Activated T-cell treated with anti-CD3 and anti-CD28 coated beads, Interleukin-2, amount 50 U/mL, for 1 hour (primary cell): ENCODE results near the gene TMX2.
A peak's percentile ranks its signal among the peaks of the same experiment; 100 is the strongest.
"Not testable (repeated sequence)": the region's sequence is repeated elsewhere in the genome, so short reads cannot be mapped to it uniquely, and the experiment has no call there.

Experiments
- DNase-seq: peaks from one replicate; pipeline ENCODE4 v3.0.0-alpha.2; 2020

Gene TMX2, protein sequence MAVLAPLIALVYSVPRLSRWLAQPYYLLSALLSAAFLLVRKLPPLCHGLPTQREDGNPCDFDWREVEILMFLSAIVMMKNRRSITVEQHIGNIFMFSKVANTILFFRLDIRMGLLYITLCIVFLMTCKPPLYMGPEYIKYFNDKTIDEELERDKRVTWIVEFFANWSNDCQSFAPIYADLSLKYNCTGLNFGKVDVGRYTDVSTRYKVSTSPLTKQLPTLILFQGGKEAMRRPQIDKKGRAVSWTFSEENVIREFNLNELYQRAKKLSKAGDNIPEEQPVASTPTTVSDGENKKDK

DNA sequence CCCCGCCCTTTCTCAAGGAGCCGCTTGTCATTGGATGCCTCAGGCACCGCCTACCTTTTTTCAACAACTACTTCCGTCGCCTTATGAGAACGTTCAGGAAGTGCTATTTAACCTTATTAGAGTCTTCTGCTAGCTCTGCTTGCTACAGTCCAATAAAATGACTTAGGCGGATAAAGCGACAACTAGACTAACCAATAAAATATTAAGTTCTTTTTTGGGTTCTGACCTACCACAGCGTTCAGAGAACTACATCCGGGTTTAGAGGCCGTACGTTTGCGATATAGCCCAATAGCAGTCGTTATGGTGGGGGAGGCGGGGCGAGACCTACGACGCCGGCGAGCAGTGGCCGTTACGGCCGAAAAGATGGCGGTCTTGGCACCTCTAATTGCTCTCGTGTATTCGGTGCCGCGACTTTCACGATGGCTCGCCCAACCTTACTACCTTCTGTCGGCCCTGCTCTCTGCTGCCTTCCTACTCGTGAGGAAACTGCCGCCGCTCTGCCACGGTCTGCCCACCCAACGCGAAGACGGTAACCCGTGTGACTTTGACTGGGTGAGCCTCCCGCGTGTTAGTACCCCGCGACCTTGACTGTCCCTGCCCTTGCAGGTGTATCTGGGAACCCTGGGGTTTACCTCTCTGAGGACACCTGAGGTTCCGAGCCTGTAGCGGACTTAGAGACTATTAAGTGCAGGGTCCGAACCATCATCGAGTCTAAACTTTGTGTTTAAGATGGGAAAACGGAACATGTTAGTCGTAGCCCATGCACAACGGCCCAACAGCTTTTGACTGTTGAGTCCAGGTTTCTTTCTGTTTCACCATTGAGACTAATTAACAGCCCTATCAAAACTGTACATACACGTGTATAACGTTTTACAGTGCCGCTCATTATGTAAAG lies at the start of gene TMX2:
TMX2 (plus strand) TSS at position 338 of the 895 bp plus-strand sequence; CDS start at position 364, 26 bp downstream.
- peak; percentile 83 for DNase-seq

DNA sequence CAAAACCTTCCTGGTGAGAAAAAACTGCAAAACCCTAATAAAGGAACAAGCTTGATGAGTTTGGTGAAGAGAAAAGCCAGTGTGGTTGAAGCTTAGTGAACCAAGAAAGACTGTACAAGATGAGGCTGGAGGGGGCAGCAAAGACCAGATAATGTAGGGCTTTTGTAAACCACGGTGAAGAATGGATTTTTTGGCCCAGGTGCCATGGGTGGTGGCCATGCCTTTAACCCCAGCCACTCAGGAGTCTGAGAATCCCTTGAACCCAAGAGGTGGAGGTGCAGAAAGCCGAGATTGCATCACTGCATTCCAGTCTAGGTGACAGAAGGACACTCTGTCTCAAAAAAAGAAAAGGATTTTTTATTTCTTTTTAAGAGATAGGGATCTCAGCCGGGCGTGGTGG lies 49.5 kb upstream of the TMX2 start:
- no peak for DNase-seq

DNA sequence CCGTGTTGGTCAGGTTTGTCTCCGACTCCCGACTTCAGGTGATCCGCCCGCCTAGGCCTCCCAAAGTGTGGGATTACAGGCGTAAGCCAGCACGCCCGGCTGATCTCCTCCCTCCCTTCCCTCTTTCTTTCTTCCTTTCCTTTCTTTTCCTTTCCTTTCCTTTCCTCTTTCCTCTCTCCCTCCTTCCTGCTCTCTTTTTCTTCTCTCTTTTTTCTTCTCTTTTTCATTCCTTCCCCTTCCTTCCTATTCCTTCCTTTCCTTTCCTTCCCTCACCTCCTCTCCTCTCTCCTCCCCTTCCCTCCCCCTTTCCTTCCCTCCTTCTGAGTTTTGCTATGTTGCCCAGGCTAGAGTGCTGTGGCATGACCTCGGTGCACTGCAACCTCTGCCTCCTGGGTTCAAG lies 48.4 kb upstream of the TMX2 start:
- DNase-seq = no peak

DNA sequence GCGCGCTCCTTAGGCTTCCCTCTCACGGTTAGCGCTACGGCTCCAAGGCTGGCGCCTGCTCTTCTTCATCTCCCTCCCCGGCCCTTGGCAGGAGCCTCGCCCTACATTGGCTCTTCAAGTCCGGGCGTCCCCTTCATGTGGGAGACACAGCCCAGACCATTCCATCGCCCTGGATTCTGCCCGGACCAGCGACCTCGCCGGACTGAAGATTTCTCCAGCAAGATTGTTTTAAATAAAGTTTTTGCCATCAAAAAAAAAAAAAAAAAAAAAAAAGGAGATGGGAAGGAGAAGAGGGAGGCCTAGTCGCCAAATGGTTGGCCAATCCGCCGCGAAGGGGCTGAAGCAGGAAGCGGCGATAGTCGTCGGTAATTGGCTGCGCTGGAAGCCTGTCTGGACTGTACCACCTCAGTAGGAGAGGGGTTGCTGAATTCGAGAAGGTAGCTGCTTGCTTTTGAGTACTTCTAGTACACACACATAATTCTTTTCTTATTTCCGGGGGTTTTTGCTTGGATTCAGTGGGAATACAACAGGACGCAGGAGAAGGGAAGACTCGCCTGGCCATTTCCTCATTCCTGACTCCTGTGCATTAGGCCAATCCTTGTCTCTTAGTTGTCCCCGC lies 45.2 kb upstream of the TMX2 start:
- DNase-seq = peak; percentile 83

DNA sequence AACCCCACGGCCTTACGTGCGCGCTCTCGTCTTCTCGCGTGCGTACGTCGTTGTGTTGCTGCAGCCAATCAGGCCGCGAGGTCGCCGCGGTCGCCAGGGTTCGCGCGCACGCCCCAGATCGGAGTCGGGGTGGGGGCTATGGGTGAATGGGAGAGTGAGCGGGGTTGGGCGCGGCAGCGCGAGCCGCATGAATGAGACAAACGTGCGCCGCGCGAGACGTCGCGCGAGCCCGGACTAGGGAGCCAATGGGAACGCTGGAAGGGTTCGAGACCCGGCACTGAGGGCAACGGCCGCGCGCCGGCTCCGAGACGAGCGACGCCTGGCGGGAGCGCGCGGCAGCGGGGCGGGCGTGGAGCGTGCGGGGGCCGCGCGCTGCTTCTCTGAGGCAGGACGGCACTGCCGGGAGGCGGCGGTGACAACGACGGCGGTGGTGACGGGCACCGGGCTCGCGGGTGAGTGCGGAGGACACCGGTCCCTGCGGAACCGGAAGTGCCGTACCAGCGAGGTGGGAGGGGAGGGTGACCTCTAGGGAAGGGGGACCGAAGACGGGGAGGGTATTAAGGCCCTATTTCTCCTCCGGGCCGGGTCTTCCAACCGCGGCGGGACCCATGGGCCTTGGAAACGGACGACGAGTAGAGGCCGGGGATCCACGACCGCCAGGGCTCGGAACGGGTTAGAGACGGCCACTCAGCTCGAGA lies 44.5 kb upstream of the TMX2 start, which contains the start of gene ZDHHC5:
ZDHHC5 (plus strand) TSS at position 379 of the 698 bp plus-strand sequence. CDS start 4,977 bp downstream, outside the sequence.
- DNase-seq = peak; percentile 99

DNA sequence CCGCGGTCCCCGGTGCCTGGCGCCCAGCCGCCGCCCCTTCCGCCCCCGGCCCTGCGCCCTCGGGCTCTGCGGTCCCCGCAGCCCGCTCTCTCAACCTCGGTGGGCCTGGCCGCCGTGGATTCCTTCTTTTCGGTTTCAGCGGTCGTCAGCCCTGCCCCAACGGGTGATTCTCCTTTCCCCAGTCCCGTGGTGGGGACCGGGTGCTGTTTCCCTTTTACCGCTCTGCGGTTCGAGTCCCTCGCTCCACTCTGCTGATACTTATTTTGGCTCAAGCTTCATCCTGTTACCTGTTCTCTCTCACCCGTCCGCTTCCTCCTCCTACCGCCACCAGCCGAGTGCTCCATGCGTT lies 44.0 kb upstream of the TMX2 start:
- DNase-seq = no peak

DNA sequence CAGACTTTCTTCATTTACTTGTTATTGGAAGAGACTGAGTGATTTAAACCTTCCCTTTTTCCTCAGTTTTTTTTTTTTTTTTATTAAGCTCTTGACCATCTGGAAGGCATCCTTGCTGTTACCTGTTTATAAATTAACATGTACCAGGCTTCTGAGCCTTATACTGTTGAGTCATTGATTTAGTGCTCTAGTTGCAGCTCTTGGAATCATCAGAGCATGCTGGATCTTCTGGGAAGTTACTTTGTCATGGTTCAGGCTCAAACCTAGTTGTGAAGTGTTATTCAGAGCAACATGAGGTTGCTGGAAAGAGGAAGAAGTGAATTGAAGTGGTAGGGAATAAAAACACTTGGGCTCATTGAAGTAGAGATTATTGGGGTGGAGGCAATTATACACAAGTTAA lies 38.1 kb upstream of the TMX2 start:
- no peak for DNase-seq

DNA sequence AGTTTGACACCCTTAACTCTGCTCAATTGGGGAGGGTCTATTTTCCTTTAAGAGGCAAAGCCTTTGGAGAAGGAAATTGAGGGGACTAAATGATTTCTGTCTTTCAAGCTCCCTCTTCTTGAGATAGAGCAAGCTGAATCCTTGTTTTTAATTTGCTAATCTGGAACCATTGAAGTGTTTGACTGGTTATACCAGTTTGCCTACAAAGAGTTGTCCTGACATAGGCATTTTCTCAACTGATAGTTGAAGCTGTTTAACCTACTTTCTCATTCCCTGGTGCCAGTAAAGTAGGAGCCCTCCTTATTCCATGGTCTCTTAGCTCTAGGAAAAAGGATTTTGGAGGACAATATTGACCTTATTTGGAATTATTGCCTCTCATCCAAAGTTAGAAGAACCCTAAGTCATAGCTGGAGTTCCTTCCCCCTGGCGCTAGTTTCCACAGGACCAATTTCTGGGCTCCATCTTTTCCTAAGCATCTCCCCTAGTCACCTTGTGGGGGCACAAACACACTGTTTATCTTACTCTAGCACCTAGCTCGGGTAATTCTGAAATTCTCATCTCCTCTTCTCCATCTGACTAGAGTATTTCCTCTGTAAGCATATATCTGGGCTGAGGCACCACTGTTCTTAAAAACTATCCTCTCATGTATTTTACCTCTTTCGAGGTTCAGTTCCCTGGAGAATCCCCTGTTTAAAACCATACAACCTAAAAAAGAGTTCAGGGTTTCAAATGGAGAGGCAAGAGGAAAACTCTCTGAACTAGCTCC lies 37.0 kb upstream of the TMX2 start:
- no peak for DNase-seq

DNA sequence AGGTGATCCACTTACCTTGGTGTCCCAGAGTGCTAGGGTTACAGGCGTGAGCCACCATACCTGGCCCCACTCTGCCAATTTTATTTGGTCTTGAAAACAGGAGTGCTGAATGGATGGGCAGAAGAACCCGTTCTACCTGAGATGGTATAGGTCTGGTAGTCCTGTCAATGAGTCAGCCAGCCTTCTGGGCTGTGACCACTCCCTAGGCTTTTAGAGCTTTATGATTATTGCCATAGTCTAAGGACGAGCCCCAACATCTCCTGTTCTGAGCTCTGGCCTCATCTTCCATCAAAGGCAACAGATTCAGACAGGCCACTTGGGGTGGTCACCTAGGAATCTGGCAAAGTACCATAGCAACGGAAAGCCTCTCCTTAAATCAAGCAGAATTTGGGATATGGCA lies 33.0 kb upstream of the TMX2 start:
- DNase-seq = no peak

DNA sequence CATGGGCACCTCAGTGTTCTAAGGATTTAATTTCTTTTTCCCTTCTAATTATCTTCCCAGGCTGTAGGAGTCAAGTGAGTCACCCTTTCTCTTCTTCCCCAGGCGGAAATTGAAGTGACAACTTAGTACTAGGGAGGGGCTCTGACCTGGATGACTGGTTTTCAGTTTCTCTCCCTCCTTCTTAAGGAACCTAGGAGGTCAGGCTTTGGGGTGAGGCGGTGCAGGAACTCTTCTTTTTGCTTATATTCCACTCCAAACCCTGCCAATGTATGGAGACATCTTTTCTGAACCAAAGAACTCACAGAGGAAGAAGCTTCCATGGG lies 31.9 kb upstream of the TMX2 start:
- DNase-seq = no peak

DNA sequence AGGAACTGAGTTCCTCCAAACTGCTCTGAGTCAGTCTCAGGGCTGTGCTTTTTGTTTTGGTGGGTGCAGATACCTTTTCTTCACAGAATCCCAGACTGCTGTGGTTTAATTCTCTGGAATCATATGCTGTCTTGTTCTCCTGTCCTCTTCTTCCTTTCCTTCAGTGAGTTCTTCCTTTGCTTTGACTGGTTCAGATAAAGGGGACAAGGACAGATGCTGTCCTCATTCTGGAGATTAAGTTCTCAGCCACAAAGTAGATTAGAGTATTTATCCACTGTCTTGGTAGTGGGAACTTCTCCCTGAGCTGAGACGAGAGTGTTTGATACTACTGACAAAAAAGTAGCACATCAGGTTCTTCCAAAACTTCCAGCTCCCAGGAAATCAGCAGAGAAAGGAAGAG lies 31.2 kb upstream of the TMX2 start:
- DNase-seq = no peak

DNA sequence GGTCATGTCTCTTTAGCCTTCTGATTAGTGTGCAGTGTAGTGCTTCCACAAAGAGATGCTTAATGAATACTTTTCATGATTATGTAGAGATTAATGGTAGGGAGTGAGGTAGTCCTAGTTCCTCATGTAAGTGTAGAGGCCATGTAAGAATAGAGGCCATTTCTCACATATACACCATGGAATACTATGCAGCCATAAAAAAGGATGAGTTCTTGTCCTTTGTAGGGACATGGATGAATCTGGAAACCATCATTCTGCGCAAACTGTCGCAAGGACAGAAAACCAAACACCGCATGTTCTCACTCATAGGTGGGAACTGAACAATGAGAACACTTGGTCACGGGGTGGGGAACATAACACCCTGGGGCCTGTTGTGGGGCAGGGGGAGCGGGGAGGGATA lies 21.9 kb upstream of the TMX2 start:
- not testable (repeated sequence) for DNase-seq

DNA sequence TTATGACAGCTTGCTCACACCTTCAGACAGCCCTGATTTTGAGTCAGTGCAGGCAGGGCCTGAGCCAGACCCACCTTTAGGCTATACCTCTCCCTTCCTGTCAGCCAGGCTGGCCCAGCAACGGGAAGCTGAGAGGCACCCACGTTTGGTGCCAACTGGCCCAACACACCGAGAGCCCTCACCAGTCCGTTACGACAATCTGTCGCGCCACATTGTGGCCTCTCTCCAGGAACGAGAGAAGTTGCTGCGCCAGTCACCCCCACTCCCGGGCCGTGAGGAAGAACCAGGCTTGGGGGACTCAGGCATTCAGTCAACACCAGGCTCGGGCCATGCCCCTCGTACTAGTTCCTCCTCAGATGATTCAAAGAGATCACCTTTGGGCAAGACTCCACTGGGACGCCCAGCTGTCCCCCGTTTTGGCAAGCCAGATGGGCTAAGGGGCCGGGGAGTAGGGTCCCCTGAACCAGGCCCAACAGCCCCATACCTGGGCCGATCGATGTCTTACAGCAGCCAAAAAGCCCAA lies 13.5 kb upstream of the TMX2 start:
- DNase-seq = no peak

DNA sequence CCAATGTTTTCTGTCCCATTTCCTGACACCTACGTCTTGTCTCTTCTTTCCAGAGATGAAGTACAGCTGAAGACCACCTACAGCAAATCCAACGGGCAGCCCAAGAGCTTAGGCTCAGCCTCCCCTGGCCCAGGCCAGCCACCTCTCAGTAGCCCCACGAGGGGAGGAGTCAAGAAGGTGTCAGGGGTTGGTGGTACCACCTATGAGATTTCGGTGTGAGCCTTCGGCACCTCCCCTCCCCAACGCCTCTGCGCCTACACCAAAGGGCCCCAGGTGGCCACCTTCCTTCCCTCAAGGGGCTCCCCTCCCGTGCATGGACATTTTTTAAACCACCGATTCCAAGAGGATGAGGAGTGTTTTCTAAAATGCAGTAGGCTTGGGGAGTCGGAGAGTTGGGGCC lies 12.6 kb upstream of the TMX2 start:
- no peak for DNase-seq

DNA sequence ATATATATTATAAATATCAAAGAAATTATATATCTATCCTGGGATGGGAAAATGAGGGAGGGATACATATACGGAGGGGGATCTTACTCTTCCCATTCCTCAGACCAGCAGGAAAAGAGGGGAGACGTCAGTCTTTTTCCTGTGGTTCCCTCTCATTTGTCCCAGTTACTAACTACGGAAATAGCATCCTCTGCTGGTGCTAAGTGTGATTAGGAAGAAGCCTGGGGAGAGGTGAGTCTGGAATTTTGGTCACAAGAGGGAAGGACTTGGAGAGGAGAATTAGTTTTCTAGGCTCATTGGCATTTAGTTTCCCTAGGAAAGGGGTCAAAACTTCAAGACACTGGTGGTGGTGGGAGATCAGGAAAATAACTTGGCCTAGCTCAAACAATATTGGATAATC lies 12.0 kb upstream of the TMX2 start:
- DNase-seq = no peak

DNA sequence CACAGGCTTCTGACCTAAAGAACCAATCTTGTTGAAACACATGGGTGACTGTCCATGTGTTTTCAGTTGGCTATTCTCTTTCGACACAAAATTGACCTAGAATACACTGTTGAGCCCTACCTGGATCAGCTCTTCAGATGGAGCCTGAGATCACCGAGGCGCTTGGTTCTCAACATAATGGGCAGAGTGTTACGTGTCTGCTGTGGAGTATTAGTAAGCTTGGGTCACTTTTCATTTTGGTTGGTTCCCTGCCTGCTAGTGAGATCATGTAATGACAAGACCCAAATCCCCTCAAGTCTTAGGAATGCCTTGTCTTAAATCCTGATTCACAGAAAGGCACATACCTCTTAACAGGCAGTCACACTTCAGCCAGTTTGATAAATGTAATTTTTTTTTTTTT lies 9.1 kb upstream of the TMX2 start:
- no peak for DNase-seq

DNA sequence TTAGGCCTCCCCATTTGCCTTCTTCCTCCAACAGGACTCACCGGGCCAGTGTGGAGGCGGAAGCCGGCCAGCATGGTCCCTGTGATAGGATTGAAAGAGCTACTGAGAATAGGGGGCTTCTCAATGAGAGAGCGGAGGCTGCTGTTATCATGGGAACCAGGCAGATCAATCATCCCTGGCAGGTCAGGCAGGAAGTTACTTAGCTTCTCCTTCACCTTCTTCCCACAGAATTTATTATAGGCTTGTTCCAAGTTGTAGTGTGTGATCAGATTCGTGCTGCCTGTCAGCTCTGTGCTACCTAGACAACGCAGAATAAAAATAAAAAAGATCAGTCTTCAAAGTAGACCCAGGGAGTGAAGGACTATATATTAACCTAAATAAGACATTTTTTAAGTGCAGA lies 7.5 kb upstream of the TMX2 start:
- no peak for DNase-seq

DNA sequence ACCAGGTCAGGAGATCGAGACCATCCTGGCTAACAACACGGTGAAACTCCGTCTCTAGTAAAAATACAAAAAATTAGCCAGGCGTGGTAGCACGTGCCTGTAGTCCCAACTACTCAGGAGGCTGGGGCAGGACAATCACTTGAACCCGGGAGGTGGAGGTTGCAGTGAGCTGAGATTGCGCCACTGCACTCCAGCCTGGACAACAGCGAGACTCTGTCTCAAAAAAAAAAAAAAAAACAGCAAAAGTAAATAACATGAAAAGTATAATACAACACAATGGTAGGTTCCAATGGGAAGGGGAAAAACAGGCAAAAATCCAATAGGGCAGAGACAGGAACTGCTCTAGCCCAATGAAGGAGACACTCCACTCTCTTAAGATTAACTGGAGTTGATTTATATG lies 7.0 kb upstream of the TMX2 start:
- DNase-seq = not testable (repeated sequence)

DNA sequence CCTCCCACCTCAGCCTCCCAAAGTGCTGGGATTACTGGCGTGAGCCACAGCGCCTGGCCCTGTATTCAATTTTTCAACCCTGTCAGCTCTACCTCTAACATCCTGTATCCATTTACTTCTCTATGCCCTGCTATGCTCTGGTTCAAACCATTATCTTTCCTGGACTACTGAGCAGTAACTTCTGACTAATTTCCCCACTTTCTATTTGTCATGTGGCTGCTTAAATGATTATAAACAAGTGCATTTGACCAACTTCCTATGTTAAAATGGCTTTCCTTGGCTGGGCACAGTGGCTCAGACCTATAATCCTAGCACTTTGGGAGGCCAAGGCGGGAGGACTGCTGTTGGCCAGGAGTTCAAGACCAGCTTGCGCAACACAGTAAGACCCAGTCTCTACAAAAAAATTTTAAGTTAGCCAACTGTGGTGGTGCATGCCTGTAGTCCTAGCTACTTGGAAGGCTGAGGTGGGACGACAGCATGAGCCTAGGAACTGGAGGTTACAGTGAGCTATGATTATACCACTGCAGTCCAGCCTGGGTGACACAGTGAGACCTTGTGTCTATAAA lies 2.5 kb upstream of the TMX2 start:
- no peak for DNase-seq

DNA sequence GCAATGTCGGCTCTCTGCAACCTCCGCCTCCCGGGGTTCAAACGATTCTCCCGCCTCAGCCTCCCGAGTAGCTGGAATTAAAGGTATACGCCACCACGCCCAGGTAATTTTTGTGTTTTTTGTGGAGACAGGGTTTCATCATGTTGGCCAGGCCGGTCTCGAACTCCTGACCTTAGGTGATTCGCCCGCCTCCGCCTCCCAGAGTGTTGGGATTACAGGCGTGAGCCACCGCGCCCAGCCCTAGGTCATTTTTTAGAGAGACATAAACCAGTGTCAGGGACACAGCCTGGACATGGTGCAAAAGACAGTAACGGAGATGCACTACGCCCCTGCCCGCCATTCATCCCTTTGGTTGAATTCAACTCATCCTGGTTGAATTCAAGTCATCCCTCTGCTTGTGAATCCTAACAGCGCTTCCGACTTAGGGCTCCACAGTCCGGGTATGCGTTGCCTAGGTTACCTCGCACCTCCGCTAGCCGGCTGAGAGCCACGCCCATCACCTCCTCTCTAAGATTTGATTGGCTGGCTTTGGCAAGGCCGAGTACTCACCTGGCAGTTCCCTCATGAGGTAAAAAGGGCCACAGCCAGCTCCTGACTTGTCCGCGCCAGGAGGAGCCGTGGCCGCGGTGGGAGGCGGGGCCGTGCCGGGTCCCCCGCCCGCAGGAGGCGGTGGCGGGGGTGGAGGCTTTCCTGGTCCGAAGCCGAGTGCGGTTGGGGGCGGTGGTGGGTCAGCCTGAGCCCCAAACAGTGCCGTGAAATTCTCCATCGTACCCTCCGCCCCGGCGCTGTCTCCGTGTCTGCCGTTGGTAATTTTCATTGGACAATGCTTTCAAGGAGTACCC lies 758 bp upstream of the TMX2 start, which contains the start of gene MED19:
MED19 (minus strand) TSS at position 802 of the 842 bp plus-strand sequence; CDS start at position 766, 36 bp downstream.
- peak; percentile 75 for DNase-seq

DNA sequence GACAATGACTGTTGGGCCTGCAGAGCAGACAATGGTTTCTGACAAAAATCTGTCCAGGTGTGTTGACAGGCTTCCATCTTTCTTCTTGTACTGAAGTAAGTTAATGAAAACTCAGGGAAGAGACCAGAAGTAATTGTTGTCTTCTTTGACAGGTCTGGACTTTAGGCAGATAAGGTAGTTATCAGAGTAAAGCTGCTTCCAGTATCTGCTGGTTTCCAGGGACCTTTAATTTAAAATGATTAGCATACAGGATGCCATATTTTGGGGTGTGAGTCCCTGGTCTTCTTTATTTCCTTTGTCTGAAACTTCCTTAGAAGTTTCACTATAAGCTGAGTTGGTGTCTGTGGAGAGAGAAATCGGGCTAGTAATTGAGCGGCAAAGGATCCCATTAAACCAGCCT lies 1.4 kb downstream of the TMX2 start:
- DNase-seq = no peak
